A673 (cell line): ENCODE results near the gene RPTOR. TPM values are rescaled to one million over a fixed set of nuclear protein-coding genes. Genes with fewer than 3 reads are reported as not detected.

Source experiments
- BruUV-seq: library from RNA; stranded (reverse); fragments of 400-500 nt; replicated peaks from 2 replicates; lab custom pipeline; 2021; lab: Mats Ljungman, UMichigan
- CTCF ChIA-PET: fragments of 300-600 bp; sonication (Branson Sonifier 250); formaldehyde crosslinking; loops from one replicate; lab custom pipeline; 2022; ENCODE audit warnings: antibody characterized with exemption; lab: Charles Lee
- POLR2A ChIA-PET: fragments of 300-600 bp; sonication (Branson Sonifier 250); formaldehyde crosslinking; loops from one replicate; lab custom pipeline; 2022; ENCODE audit warnings: antibody characterized with exemption; ENCODE audit not compliant: low non-redundant PET; lab: Charles Lee
- DNase-seq: peaks from one replicate; pipeline ENCODE4 v3.0.0-alpha.2; 2015; ENCODE audit warnings: low spot score
- H3K27ac ChIP-seq: fragments of 200-600 bp; sonication (generic); 2 replicates; pipeline ENCODE4 v1.5.1; 2016; ENCODE audit warnings: mixed run types, low read depth, mild to moderate bottlenecking, mixed read lengths, antibody characterized with exemption, low read length; ENCODE audit not compliant: poor library complexity, severe bottlenecking
- H3K27me3 ChIP-seq: fragments of 200-600 bp; sonication (generic); replicated peaks from 2 replicates; pipeline ENCODE4 v1.6.1; 2017; ENCODE audit warnings: mixed run types, low read depth, mild to moderate bottlenecking, mixed read lengths, antibody characterized with exemption, low read length; ENCODE audit not compliant: insufficient read depth, poor library complexity
- H3K36me3 ChIP-seq: fragments of 200-600 bp; sonication (generic); 2 replicates; pipeline ENCODE4 v1.6.1; 2016; ENCODE audit warnings: mixed run types, mild to moderate bottlenecking, mixed read lengths, antibody characterized with exemption, low read length; ENCODE audit not compliant: insufficient read depth, poor library complexity, severe bottlenecking
- H3K4me1 ChIP-seq: fragments of 200-600 bp; sonication (generic); 2 replicates; pipeline ENCODE4 v1.6.1; 2017; ENCODE audit warnings: mixed run types, mild to moderate bottlenecking, mixed read lengths, antibody characterized with exemption, low read length; ENCODE audit not compliant: insufficient read depth, poor library complexity, severe bottlenecking
- H3K4me3 ChIP-seq: fragments of 200-600 bp; sonication (generic); 2 replicates; pipeline ENCODE4 v1.5.1; 2016; ENCODE audit warnings: low read depth, mixed run types, mild to moderate bottlenecking, mixed read lengths, low read length; ENCODE audit not compliant: poor library complexity, severe bottlenecking
- H3K9me3 ChIP-seq: fragments of 200-600 bp; sonication (generic); 2 replicates; pipeline ENCODE4 v1.6.1; 2016; ENCODE audit warnings: mixed run types, low read depth, mild to moderate bottlenecking, mixed read lengths, antibody characterized with exemption, low read length; ENCODE audit not compliant: poor library complexity, severe bottlenecking
- EZH2 ChIP-seq: fragments of 200-600 bp; sonication (generic); IDR thresholded peaks from 2 replicates; pipeline ENCODE4 v1.6.1; 2017; ENCODE audit warnings: borderline replicate concordance, low read depth, mild to moderate bottlenecking, mixed read lengths, antibody characterized with exemption, low read length; ENCODE audit not compliant: poor library complexity, severe bottlenecking
- intact Hi-C: fragments of 100-400 bp; cut with micrococcal nuclease; formaldehyde crosslinking; loops from one replicate; pipeline ENCODE4 v1.10.0; 2022; ENCODE audit not compliant: unreplicated experiment
- total RNA-seq: library from RNA; stranded (reverse); gene quantifications from 2 replicates; pipeline ENCODE4 v1.2.3, GENCODE V29; 2021
- TF ChIP-seq, protein P1 (sequence below): fragments of 300-800, 200-600 bp; sonication (generic); conservative IDR thresholded peaks from 2 replicates; pipeline ENCODE4 v1.5.1; 2017; ENCODE audit warnings: low read depth, mild to moderate bottlenecking, antibody characterized with exemption, low read length, moderate library complexity, mixed read lengths

The RPTOR gene
- total RNA-seq, 1 experiment from 2014 or later, result 55.2 TPM

DNA sequence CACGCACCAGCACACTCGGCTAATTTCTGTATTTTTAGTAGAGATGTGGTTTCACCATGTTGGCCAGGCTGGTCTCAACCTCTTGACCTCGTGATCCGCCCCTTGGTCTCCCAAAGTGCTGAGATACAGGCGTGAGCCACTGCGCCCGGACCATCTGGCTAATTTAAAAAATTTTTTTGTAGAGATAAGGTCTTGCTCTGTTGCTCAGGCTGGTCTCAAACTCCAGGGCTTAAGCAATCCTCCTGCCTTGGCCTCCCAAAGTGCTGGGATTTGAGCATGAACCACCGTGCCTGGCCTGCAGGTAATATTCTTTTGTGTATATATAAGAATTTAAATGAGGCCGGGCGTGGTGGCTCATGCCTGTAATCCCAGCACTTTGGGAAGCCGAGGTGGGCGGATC lies 115.0 kb downstream of the RPTOR start:
- H3K4me1 ChIP-seq, result peaks cover 5% of the 10 kb centered on the region
- POLR2A ChIA-PET, result no interaction called here

DNA sequence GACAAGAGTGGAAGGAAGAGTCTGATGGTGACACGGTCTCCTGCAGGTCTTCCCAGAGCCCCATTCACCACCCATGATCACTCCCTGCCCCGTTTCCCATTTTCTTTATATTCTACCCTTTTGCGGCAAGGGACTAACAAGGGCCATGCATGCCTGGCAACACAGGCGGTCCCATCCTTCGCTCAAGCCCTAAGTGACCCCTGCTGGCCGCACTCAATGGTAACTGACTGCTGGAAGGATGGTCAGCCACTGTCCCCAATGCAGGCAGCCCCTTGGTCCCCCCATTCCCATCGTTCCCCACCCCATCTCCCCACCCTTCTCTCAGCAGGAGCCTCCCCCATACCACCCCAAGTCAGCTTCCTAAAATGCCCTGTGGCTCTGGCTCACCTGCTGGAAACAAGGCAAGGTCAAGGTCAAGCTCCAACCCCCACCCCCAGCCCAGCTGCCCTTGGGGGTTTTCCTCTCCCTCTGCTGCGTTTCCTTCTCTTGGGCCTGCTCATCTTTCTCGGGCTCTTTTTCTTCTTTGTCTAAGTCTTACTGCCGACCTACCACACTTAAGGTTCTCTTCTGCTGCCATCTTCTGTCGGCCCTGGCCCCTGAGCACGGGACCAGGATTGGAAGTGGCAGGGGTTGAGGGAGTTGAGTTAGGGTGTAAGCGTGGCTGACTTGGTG lies 116.0 kb downstream of the RPTOR start:
- TF ChIP-seq EZH2, result no peak
- TF ChIP-seq, protein P1, sequence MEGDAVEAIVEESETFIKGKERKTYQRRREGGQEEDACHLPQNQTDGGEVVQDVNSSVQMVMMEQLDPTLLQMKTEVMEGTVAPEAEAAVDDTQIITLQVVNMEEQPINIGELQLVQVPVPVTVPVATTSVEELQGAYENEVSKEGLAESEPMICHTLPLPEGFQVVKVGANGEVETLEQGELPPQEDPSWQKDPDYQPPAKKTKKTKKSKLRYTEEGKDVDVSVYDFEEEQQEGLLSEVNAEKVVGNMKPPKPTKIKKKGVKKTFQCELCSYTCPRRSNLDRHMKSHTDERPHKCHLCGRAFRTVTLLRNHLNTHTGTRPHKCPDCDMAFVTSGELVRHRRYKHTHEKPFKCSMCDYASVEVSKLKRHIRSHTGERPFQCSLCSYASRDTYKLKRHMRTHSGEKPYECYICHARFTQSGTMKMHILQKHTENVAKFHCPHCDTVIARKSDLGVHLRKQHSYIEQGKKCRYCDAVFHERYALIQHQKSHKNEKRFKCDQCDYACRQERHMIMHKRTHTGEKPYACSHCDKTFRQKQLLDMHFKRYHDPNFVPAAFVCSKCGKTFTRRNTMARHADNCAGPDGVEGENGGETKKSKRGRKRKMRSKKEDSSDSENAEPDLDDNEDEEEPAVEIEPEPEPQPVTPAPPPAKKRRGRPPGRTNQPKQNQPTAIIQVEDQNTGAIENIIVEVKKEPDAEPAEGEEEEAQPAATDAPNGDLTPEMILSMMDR, result no peak
- no TSS peak for BruUV-seq
- H3K36me3 ChIP-seq, result no peaks in the 10 kb centered on the region
- no peak overlapping the region for H3K27ac ChIP-seq
- no peak overlapping the region for H3K4me3 ChIP-seq
- ChIA-PET POLR2A (no interaction called here), CTCF (no interaction called here)
- peaks cover 6% of the 10 kb centered on the region for H3K9me3 ChIP-seq
- H3K27me3 ChIP-seq, result no peaks in the 10 kb centered on the region
- peaks cover 10% of the 10 kb centered on the region for H3K4me1 ChIP-seq
- DNase-seq, result no peak
- intact Hi-C loops, result no loop called here

More for the DNA sequence above, 115.0 kb downstream of the RPTOR start:
- DNase-seq, result no peak
- Histone ChIP-seq H3K27me3 (no peaks in the 10 kb centered on the region), H3K36me3 (no peaks in the 10 kb centered on the region), H3K27ac (no peak overlapping the region), H3K4me3 (no peak overlapping the region), H3K9me3 (peaks cover 8% of the 10 kb centered on the region)
- no TSS peak for BruUV-seq
- CTCF ChIA-PET, result no interaction called here
- TF ChIP-seq EZH2, result no peak
- TF ChIP-seq, protein P1, result no peak
- intact Hi-C loops, result no loop called here

DNA sequence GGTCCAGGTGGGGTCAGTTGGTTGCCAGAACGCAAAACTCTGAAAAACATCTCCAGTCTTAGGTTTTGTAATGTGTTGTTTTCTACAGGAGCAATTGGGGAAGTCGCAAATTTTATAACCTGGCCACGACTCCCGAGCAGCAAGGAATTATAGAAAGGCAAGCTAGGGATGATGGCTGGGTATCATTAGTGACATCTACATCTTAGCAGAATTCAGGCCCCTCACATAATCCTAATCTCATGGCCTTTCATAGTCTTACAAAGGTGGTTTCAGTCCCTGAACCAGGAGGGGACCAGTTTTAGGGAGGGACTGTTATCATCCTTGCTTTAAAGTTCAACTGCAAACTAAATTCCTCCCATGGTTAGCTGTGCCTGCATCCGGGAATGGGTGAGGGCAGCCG lies 117.9 kb downstream of the RPTOR start:
- no TSS peak for BruUV-seq
- DNase-seq, result no peak
- H3K27ac ChIP-seq, result no peak overlapping the region
- peaks cover 10% of the 10 kb centered on the region for H3K4me1 ChIP-seq
- H3K27me3 ChIP-seq, result no peaks in the 10 kb centered on the region
- intact Hi-C loops, result no loop called here
- POLR2A ChIA-PET, result no interaction called here
- TF ChIP-seq, protein P1, result no peak
- no peak for TF ChIP-seq EZH2
- no peaks in the 10 kb centered on the region for H3K36me3 ChIP-seq
- CTCF ChIA-PET, result no interaction called here
- H3K4me3 ChIP-seq, result no peak overlapping the region
- H3K9me3 ChIP-seq, result peaks cover 4% of the 10 kb centered on the region
